PC-3 (cell line): Measurements from ENCODE around the gene BRF1.

ENCODE experiments used
- CTCF ChIP-seq: fragments of 300-600 bp; sonication (generic); conservative IDR thresholded peaks from 2 replicates; pipeline ENCODE4 v1.5.1; 2017; ENCODE audit warnings: antibody characterized with exemption, low read depth, mild to moderate bottlenecking, low read length
- EZH2 ChIP-seq: fragments of 300-600 bp; sonication (generic); IDR thresholded peaks from one replicate; pipeline ENCODE4 v1.6.1; 2017; ENCODE audit warnings: antibody characterized with exemption, mild to moderate bottlenecking, low read length; ENCODE audit not compliant: unreplicated experiment
- EZH2phosphoT487 ChIP-seq: fragments of 300-600 bp; sonication (generic); IDR thresholded peaks from 2 replicates; pipeline ENCODE4 v1.6.1; 2018; ENCODE audit warnings: mild to moderate bottlenecking, antibody characterized with exemption, low read length, borderline replicate concordance

GRCh38 chr14:105334383-105335230 is 33.8 kb upstream of the BRF1 start:
- TF ChIP-seq CTCF (no peak; the same call in 1 of the 2 replicates), EZH2 (no peak), EZH2phosphoT487 (no peak)
